Activated CD8-positive, alpha-beta T cell treated with anti-CD3 and anti-CD28 coated beads for 36 hours (primary cell): ENCODE results near the gene RNF130. TPM values are rescaled to one million over a fixed set of nuclear protein-coding genes. Genes with fewer than 3 reads are reported as not detected.

ENCODE experiments used
- ATAC-seq: fragments of 200-7000 bp; cut with Tn5 transposase; one replicate; pipeline ENCODE4 v1.10.0; 2021; ENCODE audit warnings: mild to moderate bottlenecking, moderate library complexity
- CTCF ChIA-PET: fragments of 350-600 bp; sonication (Branson Sonifier 250); formaldehyde crosslinking; loops from one replicate; lab custom pipeline; 2021; ENCODE audit warnings: antibody characterized with exemption; lab: Charles Lee
- POLR2A ChIA-PET: fragments of 350-600 bp; sonication (Branson Sonifier 250); formaldehyde crosslinking; loops from one replicate; lab custom pipeline; 2021; ENCODE audit warnings: antibody characterized with exemption; lab: Charles Lee
- DNase-seq: peaks from one replicate; pipeline ENCODE4 v3.0.0-alpha.2; 2020
- H3K27ac Mint-ChIP-seq: one replicate; pipeline ENCODE4 v1.8.0; 2021; ENCODE audit warnings: mild to moderate bottlenecking, mixed read lengths
- H3K27me3 Mint-ChIP-seq: one replicate; pipeline ENCODE4 v1.8.0; 2021; ENCODE audit warnings: mixed read lengths
- H3K36me3 Mint-ChIP-seq: one replicate; pipeline ENCODE4 v1.8.0; 2021; ENCODE audit warnings: low read depth, mixed read lengths
- H3K4me1 Mint-ChIP-seq: one replicate; pipeline ENCODE4 v1.8.0; 2021; ENCODE audit warnings: low read depth, mixed read lengths
- H3K4me3 Mint-ChIP-seq: one replicate; pipeline ENCODE4 v1.8.0; 2021; ENCODE audit warnings: mild to moderate bottlenecking, moderate library complexity, mixed read lengths
- H3K9me3 Mint-ChIP-seq: one replicate; pipeline ENCODE4 v1.8.0; 2021; ENCODE audit warnings: mixed read lengths
- CTCF ChIP-seq: fragments of 200-600 bp; IDR thresholded peaks from one replicate; pipeline ENCODE4 v1.8.0; 2022; ENCODE audit warnings: antibody characterized with exemption, mild to moderate bottlenecking
- intact Hi-C: fragments of 100-400 bp; cut with micrococcal nuclease; formaldehyde crosslinking; loops from one replicate; pipeline ENCODE4 v1.10.0; 2022
- total RNA-seq, 2 experiments: library from RNA; stranded (reverse); gene quantifications; one replicate each; pipeline ENCODE4 v1.2.3, GENCODE V29; 2021

RNF130 gene
- total RNA-seq, 2 experiments from 2014 or later = 10.1 to 10.6 TPM

- H3K4me1 Mint-ChIP-seq = peaks cover 6% of the 10 kb centered on the region
- H3K27ac Mint-ChIP-seq = no peak overlapping the region
- ATAC-seq (no peak), DNase-seq (no peak)
- no peak for TF ChIP-seq CTCF
- H3K9me3 Mint-ChIP-seq = no peaks in the 10 kb centered on the region
- intact Hi-C loops = no loop called here
- no peaks in the 10 kb centered on the region for H3K27me3 Mint-ChIP-seq
- ChIA-PET POLR2A (no interaction called here), CTCF (no interaction called here)
- no peaks in the 10 kb centered on the region for H3K36me3 Mint-ChIP-seq
- no peak overlapping the region for H3K4me3 Mint-ChIP-seq
These were observed 15.4 kb downstream of the RNF130 start for GRCh38 chr5:180056153-180056552.

DNA sequence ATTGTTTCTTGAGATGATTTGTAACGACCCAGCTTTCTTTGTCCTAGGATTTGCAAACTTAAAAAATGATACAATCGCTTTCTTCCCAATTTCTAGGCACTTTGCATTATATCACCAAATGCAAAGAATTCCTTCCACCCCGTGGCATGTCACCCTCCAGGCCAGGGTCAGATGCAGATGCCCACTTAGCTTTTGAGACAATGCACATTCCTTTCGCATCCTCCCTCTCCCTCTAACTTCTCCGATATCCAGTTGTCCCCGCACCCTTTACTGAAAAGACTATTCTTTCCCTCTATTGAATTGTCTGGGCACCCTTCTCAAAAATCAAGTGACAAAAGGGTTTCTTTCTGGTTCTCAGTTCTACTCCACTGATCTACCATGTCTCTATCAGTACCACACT, 17.3 kb downstream of the RNF130 start:
- Mint-ChIP-seq H3K4me3 (no peak overlapping the region), H3K27me3 (no peaks in the 10 kb centered on the region), H3K4me1 (peaks cover 6% of the 10 kb centered on the region), H3K27ac (no peak overlapping the region), H3K9me3 (no peaks in the 10 kb centered on the region), H3K36me3 (no peaks in the 10 kb centered on the region)
- intact Hi-C loops = no loop called here
- DNase-seq (no peak), ATAC-seq (no peak)
- no peak for TF ChIP-seq CTCF
- ChIA-PET POLR2A (interaction anchor here (1.6 kb wide), 1 partner anchor 27 kb away, joined by 4 read pairs; no protein-coding TSS in a partner anchor), CTCF (no interaction called here)

GRCh38 chr5:180053061-180053602, 18.4 kb downstream of the RNF130 start:
- H3K27ac Mint-ChIP-seq = no peak overlapping the region
- no peaks in the 10 kb centered on the region for H3K36me3 Mint-ChIP-seq
- H3K4me1 Mint-ChIP-seq = peaks cover 6% of the 10 kb centered on the region
- DNase-seq = no peak
- no peak for TF ChIP-seq CTCF
- POLR2A ChIA-PET = interaction anchor here (1.1 to 1.6 kb wide), 2 partner anchors 26 to 145 kb away, joined by 3 to 4 read pairs; no protein-coding TSS in a partner anchor
- no peaks in the 10 kb centered on the region for H3K9me3 Mint-ChIP-seq
- ATAC-seq = no peak
- CTCF ChIA-PET = interaction anchor here (1.2 to 1.3 kb wide), 2 partner anchors 11 to 51 kb away, joined by 3 read pairs; no protein-coding TSS in a partner anchor
- intact Hi-C loops = no loop called here
- no peaks in the 10 kb centered on the region for H3K27me3 Mint-ChIP-seq
- no peak overlapping the region for H3K4me3 Mint-ChIP-seq

- ATAC-seq (no peak), DNase-seq (no peak)
- Mint-ChIP-seq H3K9me3 (no peaks in the 10 kb centered on the region), H3K4me1 (peaks cover 8% of the 10 kb centered on the region), H3K27me3 (no peaks in the 10 kb centered on the region), H3K36me3 (no peaks in the 10 kb centered on the region), H3K4me3 (no peak overlapping the region), H3K27ac (no peak overlapping the region)
- intact Hi-C loops = no loop called here
- ChIA-PET CTCF (interaction anchor here (1.2 to 1.3 kb wide), 2 partner anchors 12 to 50 kb away, joined by 3 read pairs; no protein-coding TSS in a partner anchor), POLR2A (interaction anchor here (1.1 kb wide), 1 partner anchor 144 kb away, joined by 3 read pairs; no protein-coding TSS in a partner anchor)
- no peak for TF ChIP-seq CTCF
These were observed 19.2 kb downstream of the RNF130 start for GRCh38 chr5:180052211-180052818.
